Hepatocyte (in vitro differentiated cells): ENCODE data around the gene ERC2.

Source experiments
- CTCF ChIP-seq: fragments of 200-600 bp; sonication (generic); IDR thresholded peaks from 2 replicates; pipeline ENCODE4 v1.5.1; 2016; ENCODE audit warnings: antibody characterized with exemption, mild to moderate bottlenecking; ENCODE audit not compliant: poor library complexity
- EZH2 ChIP-seq: fragments of 200-600 bp; sonication (generic); IDR thresholded peaks from 2 replicates; pipeline ENCODE4 v1.6.1; 2016; ENCODE audit warnings: antibody characterized with exemption, mild to moderate bottlenecking, borderline replicate concordance

DNA sequence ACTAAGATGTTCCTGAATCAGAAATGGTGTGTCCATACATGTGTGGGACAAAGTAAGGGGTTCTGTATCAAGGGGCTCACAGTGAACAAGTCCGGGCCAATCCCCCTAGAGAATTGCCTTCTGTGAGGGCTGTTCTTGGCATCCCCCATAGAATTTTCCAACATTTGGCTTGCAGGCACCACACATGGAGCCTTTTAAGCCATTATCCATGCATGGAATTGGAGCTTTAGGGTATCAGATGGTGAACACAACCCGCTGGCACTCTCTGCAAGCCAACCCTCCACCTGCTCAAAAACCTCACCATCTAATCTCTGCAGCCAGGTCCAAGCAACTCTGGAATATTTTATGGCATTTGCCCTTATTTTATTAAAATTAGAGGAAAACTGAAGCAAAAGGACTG lies 278.7 kb downstream of the ERC2 start:
- TF ChIP-seq CTCF, result no peak
- no peak for TF ChIP-seq EZH2
